AG09309 (cell line): Measurements from ENCODE around the gene SLC25A30.
"Not testable (repeated sequence)": the region's sequence is repeated elsewhere in the genome, so short reads cannot be mapped to it uniquely, and the experiment has no call there.

Experiments used
- DNase-seq: peaks from one replicate; pipeline ENCODE4 v3.0.0-alpha.2; 2010; ENCODE audit warnings: low read depth
- H3K4me3 ChIP-seq: 2 replicates; pipeline ENCODE4 v1.5.1; 2011; ENCODE audit warnings: mild to moderate bottlenecking, low read depth, low read length, moderate library complexity; ENCODE audit not compliant: control insufficient read depth
- CTCF ChIP-seq: IDR thresholded peaks from 2 replicates; pipeline ENCODE4 v1.5.1; 2011; ENCODE audit warnings: mild to moderate bottlenecking, low read depth, low read length, inconsistent platforms; ENCODE audit not compliant: insufficient read depth, control insufficient read depth; ENCODE audit errors: missing control alignments

The SLC25A30 gene

DNA sequence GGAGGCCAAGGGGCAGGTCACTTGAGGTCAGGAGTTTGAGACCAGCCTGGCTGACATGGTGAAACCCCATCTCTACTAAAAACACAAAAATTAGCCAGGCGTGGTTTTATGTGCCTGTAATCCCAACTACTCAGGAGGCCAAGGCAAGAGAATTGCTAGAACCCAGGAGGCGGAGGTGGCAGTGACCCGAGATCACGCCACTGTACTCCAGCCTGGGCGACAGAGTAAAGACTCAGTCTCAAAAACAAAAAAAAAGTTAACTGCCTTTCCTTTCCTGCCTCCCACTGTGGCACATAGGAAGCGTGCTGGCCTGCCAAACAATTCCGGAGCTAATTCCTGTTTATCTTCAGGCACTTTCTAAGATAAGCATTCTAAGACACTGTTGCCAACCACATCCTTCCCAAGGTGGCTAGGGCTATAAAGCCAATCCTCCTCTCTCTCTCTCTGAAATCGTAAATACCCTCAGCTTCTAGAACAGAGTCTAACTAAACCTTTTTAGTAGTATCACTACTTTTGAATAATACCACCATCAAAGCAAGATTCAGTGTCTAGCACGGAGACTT lies 21.6 kb downstream of the SLC25A30 start:
- no peak for DNase-seq
- no peak overlapping the region for H3K4me3 ChIP-seq
- no peak for TF ChIP-seq CTCF

DNA sequence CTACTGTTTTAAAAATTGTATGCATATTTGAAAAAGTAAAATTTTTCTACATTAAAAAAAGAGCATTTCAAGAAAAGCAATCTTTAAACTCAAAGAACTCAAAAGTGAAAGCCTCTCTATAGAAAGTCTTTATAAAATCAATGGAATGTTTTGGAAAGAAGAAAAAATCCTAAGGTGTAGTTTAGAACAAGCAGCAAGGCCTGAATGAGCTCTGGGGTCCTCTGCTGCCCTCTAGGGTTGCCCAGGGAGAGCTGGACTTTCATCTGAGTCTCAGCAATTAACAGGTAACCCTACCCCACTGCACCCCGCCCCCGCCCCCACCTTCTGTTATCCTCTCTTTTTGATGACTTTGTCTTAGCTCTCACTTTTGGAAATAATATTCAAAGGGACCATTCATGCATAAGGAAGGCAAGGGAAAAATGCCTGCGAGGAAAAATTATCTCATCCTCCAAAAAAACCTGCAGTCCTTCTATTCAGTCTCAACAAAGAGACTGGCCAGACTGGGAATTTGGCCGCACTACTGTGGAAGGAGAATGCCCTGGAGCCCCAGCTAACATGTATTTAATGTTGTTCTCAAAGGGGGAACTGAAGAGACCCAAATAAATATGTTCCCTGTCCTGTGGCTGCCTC lies 24.1 kb downstream of the SLC25A30 start:
- no peak overlapping the region for H3K4me3 ChIP-seq
- TF ChIP-seq CTCF = peak; percentile 77
- no peak for DNase-seq

GRCh38 chr13:45392811-45393210 lies 25.4 kb downstream of the SLC25A30 start:
- no peak for DNase-seq
- H3K4me3 ChIP-seq = no peak overlapping the region
- no peak for TF ChIP-seq CTCF

DNA sequence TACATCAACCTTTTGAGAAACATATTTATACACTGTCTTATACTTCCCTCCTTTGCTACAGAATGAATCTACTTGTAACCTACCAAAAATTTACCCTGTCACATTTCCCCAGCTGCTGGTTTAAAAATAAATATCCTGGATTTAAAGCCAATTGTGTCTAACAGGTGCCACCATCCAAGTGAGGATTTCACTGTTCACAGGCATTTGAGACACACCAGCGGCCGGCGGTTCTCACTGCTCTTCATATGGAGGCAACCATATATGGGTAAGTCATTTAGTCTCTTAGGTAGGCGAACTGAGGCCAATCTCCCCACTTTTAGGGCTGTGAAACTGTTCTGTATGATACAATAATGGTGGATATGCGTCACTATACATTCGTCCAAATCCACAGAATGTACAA lies 26.2 kb downstream of the SLC25A30 start:
- H3K4me3 ChIP-seq = no peak overlapping the region
- no peak for TF ChIP-seq CTCF
- no peak for DNase-seq

- DNase-seq, H3K4me3 ChIP-seq: not testable (repeated sequence)
These were observed 27.0 kb downstream of the SLC25A30 start for GRCh38 chr13:45391128-45391527.

DNA sequence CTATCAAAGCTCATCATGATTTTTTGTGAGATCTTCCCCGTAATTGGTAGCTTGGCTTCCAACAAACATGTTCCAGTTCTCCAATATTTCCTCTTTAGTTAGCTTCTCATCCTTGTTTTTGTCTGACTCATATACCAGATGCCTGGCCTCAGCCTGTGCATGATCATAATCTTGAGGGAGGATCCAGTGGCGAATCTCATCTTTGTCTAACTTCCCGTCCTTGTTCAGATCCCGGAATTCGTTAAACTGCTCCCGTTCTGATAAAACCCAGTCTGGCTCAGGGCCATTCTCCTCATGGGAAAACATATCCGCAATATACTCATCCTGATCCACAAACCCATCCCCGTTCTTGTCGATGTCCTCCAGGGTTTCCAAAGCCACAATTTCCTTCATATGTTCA lies 27.8 kb downstream of the SLC25A30 start:
- DNase-seq, H3K4me3 ChIP-seq: not testable (repeated sequence)

- no peak for DNase-seq
- no peak overlapping the region for H3K4me3 ChIP-seq
- no peak for TF ChIP-seq CTCF
These were observed 29.5 kb downstream of the SLC25A30 start for GRCh38 chr13:45388664-45389063.

GRCh38 chr13:45386892-45387575 lies 31.1 kb downstream of the SLC25A30 start:
- H3K4me3 ChIP-seq, DNase-seq: not testable (repeated sequence)
